Measurements from ENCODE around the gene WDFY4.

Gene WDFY4

DNA sequence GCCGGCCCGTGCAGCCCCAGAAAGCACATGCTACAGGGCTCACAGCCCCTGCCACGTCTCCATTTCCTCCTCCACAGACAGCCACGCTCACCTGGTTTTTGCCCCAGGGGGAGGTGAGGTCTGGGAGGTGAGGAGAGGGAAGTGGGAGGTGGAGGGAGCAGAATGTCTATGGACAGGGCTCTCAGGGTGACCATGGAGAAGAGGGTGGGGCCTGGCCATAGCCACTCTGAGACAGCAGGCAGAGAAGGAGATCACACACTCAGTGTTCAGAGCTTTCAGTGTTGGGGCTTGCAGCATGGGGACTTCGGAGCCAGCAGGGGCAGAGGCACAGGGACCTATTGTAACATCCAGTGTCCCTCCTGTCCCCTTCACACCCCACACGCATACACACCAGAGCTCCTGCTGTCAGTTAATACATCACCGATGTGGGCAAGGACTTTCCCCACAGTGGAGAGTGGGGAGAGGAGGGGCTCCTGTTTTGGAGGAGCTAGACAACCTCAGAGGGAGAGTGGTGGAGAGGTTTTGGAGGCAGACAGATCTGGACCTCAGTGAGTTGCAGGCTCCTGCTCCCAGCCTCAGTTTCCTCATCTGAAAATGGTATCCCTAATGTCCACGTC is 14.4 kb downstream of the WDFY4 start:
- Mint-ChIP-seq H3K9me3 (no peaks in the 10 kb centered on the region), H3K27me3 (peaks cover 30% of the 10 kb centered on the region), H3K36me3 (ENCODE audit: insufficient read depth) (peaks cover 4% of the 10 kb centered on the region), H3K27ac (ENCODE audit: low read depth) (no peak overlapping the region), H3K4me3 (no peak overlapping the region), H3K4me1 (no peaks in the 10 kb centered on the region)
- ATAC-seq (replicated peaks; ENCODE audit: extremely low read depth, poor library complexity, severe bottlenecking) (no peak), DNase-seq (ENCODE audit: low spot score in 2 of 2) (peak in 1 of 2 donors; percentile 5)

GRCh38 chr10:48700071-48700470 is 15.4 kb downstream of the WDFY4 start:
- ATAC-seq (replicated peaks; ENCODE audit: extremely low read depth, poor library complexity, severe bottlenecking) (no peak), DNase-seq (ENCODE audit: low spot score in 2 of 2) (no peak)
- H3K36me3 Mint-ChIP-seq (ENCODE audit: insufficient read depth) = peaks cover 4% of the 10 kb centered on the region
- H3K9me3 Mint-ChIP-seq = no peaks in the 10 kb centered on the region
- H3K4me1 Mint-ChIP-seq = no peaks in the 10 kb centered on the region
- H3K27me3 Mint-ChIP-seq = peaks cover 33% of the 10 kb centered on the region
- H3K4me3 Mint-ChIP-seq = no peak overlapping the region
- no peak overlapping the region for H3K27ac Mint-ChIP-seq (ENCODE audit: low read depth)

DNA sequence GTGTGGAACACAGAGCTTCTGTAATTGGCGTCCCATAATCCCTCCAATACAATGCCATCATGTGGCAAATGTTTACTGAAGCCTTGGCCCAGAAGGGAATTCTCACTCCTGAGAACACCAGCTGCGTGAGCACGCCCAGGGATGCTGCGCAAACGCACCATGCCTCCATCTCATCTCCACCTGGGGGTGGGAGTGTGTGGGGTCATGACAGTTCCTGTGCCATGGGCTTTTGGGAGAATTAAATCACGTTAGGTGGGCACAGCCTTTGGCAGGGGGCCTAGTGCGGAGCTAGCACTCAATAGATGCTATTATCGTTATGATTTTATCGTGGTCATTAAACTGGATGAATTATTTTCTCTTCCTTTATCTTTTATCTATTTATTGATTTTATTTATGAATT is 15.8 kb downstream of the WDFY4 start:
- no peaks in the 10 kb centered on the region for H3K9me3 Mint-ChIP-seq
- no peak overlapping the region for H3K27ac Mint-ChIP-seq (ENCODE audit: low read depth)
- no peak for DNase-seq (ENCODE audit: low spot score in 2 of 2)
- H3K4me1 Mint-ChIP-seq = no peaks in the 10 kb centered on the region
- peaks cover 4% of the 10 kb centered on the region for H3K36me3 Mint-ChIP-seq (ENCODE audit: insufficient read depth)
- H3K27me3 Mint-ChIP-seq = peaks cover 38% of the 10 kb centered on the region
- no peak overlapping the region for H3K4me3 Mint-ChIP-seq
- no peak for ATAC-seq (replicated peaks; ENCODE audit: extremely low read depth, poor library complexity, severe bottlenecking)

DNA sequence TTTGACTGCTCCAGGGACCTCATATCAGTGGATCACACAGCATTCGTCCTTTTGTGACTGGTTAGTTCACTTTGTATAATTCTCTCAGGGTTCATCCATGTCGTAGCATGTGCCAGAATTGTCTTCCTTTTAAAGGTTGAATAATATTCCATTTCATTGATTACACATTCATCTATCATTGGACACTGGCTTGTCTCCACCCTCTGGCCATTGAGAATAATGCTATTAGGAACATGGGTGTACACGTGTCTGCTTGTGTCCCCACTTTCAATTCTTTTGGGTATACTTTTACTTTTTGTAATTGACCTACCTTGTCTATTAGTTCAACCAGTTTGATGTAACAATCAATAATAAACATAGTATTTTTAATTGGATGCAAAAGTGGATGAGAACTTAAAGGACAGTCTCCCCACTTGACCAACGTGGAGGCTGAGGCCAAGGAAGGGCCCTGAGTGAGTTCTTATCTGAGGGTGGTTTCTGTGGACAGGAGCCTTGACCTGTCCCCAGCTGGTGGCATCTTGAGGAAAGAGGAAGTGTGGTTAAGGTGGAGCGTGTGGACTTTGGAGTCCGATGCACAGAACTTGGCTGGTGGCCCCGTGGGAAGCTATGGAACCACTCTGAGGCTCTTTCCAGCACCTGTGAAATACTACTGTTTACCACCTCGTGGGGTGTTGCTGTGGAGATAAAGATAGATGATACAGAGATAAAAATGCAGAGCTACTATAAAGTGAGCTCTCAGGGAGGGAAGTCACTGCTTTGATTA is 16.6 kb downstream of the WDFY4 start:
- ATAC-seq (replicated peaks; ENCODE audit: extremely low read depth, poor library complexity, severe bottlenecking) (no peak), DNase-seq (ENCODE audit: low spot score in 2 of 2) (no peak)
- H3K4me1 Mint-ChIP-seq = no peaks in the 10 kb centered on the region
- H3K27me3 Mint-ChIP-seq = peaks cover 42% of the 10 kb centered on the region
- H3K4me3 Mint-ChIP-seq = no peak overlapping the region
- H3K36me3 Mint-ChIP-seq (ENCODE audit: insufficient read depth) = peaks cover 2% of the 10 kb centered on the region
- no peak overlapping the region for H3K27ac Mint-ChIP-seq (ENCODE audit: low read depth)
- no peaks in the 10 kb centered on the region for H3K9me3 Mint-ChIP-seq

DNA sequence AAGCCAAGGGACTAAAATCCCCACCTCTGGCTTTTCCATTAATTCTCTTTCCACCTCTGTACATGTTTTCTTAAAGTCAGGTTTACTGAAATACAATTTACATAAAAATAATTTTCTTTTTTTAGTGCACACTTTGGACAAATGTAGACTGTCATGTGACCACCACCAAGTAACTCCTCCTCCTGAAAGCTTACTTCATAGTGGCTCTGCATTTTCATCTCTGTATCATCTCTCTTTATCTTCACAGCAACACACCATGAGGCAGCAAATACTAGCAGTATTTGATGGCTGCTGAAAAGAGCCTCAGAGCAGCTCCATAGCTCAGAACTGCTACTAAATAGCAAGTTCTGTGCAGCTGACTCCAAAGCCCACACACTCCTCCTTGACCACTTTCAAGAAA is 17.3 kb downstream of the WDFY4 start:
- Mint-ChIP-seq H3K4me3 (no peak overlapping the region), H3K36me3 (ENCODE audit: insufficient read depth) (peaks cover 2% of the 10 kb centered on the region), H3K27ac (ENCODE audit: low read depth) (no peak overlapping the region), H3K4me1 (no peaks in the 10 kb centered on the region), H3K27me3 (peaks cover 42% of the 10 kb centered on the region), H3K9me3 (no peaks in the 10 kb centered on the region)
- DNase-seq (ENCODE audit: low spot score in 2 of 2) (no peak), ATAC-seq (replicated peaks; ENCODE audit: extremely low read depth, poor library complexity, severe bottlenecking) (no peak)

DNA sequence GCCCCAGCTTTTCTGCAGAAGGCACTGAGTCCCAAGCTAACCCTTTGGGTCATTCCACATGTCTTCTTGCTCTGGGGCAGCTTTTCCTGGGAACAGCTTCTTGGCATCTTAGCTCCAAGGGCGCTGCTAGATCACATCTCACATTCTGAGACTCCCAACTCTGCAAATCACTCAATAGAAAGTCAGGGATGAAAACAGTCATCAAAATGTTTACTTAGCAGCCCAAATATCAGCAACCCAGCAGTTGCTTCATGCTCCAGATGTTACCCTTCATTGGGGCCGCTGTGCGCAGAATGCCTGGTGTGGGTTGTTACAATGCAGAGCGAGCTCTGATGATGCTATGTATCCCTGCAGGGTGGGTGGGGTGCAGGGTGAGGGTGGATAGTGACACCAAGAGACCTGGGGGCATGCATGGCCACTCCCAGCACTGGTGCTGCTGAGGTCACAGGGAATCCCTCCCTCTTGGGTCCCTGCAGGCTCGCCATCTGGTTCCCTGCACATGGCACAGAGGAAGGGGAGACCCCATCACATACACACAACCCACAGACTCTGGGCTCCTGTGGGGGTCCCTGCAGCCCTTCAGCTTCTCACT is 19.0 kb downstream of the WDFY4 start:
- Mint-ChIP-seq H3K27ac (ENCODE audit: low read depth) (no peak overlapping the region), H3K4me3 (no peak overlapping the region), H3K27me3 (peaks cover 35% of the 10 kb centered on the region), H3K9me3 (no peaks in the 10 kb centered on the region), H3K4me1 (no peaks in the 10 kb centered on the region), H3K36me3 (ENCODE audit: insufficient read depth) (peaks cover 2% of the 10 kb centered on the region)
- DNase-seq (ENCODE audit: low spot score in 2 of 2) (no peak), ATAC-seq (replicated peaks; ENCODE audit: extremely low read depth, poor library complexity, severe bottlenecking) (no peak)

GRCh38 chr10:48704156-48704555 is 19.5 kb downstream of the WDFY4 start:
- DNase-seq (ENCODE audit: low spot score in 2 of 2) (no peak), ATAC-seq (replicated peaks; ENCODE audit: extremely low read depth, poor library complexity, severe bottlenecking) (no peak)
- H3K4me3 Mint-ChIP-seq = no peak overlapping the region
- H3K4me1 Mint-ChIP-seq = no peaks in the 10 kb centered on the region
- peaks cover 2% of the 10 kb centered on the region for H3K36me3 Mint-ChIP-seq (ENCODE audit: insufficient read depth)
- H3K9me3 Mint-ChIP-seq = no peaks in the 10 kb centered on the region
- no peak overlapping the region for H3K27ac Mint-ChIP-seq (ENCODE audit: low read depth)
- peaks cover 33% of the 10 kb centered on the region for H3K27me3 Mint-ChIP-seq

- DNase-seq (ENCODE audit: low spot score in 2 of 2) (no peak), ATAC-seq (replicated peaks; ENCODE audit: extremely low read depth, poor library complexity, severe bottlenecking) (no peak)
- no peaks in the 10 kb centered on the region for H3K9me3 Mint-ChIP-seq
- H3K4me1 Mint-ChIP-seq = no peaks in the 10 kb centered on the region
- H3K4me3 Mint-ChIP-seq = no peak overlapping the region
- peaks cover 2% of the 10 kb centered on the region for H3K36me3 Mint-ChIP-seq (ENCODE audit: insufficient read depth)
- peaks cover 33% of the 10 kb centered on the region for H3K27me3 Mint-ChIP-seq
- no peak overlapping the region for H3K27ac Mint-ChIP-seq (ENCODE audit: low read depth)
Measured at GRCh38 chr10:48705401-48705938, 20.8 kb downstream of the WDFY4 start.

DNA sequence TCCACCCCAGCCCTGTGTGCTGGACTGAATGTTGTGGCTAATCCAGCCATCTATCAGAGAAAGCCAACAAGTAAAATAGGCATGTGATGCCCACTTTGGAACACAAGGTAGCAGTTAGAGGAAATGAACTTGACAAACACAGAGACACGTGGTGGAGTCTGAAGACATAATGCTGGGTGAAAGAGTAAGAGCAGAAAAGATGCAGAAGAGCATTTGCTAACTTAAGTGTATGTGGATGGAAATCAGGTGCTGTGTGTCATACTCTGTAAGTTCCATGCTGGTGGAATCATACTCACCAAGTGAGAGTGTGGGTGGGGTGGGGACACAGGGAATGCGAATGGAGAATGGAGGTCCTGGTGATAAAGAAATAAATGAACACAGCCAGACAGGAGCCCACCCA is 22.8 kb downstream of the WDFY4 start:
- Mint-ChIP-seq H3K4me3 (no peak overlapping the region), H3K27me3 (peaks cover 33% of the 10 kb centered on the region), H3K27ac (ENCODE audit: low read depth) (no peak overlapping the region), H3K36me3 (ENCODE audit: insufficient read depth) (no peaks in the 10 kb centered on the region), H3K9me3 (no peaks in the 10 kb centered on the region), H3K4me1 (no peaks in the 10 kb centered on the region)
- no peak for DNase-seq (ENCODE audit: low spot score in 2 of 2)
- no peak for ATAC-seq (replicated peaks; ENCODE audit: extremely low read depth, poor library complexity, severe bottlenecking)

GRCh38 chr10:48708144-48708543 is 23.5 kb downstream of the WDFY4 start:
- Mint-ChIP-seq H3K36me3 (ENCODE audit: insufficient read depth) (no peaks in the 10 kb centered on the region), H3K27ac (ENCODE audit: low read depth) (no peak overlapping the region), H3K27me3 (peaks cover 37% of the 10 kb centered on the region), H3K9me3 (no peaks in the 10 kb centered on the region), H3K4me1 (no peaks in the 10 kb centered on the region), H3K4me3 (no peak overlapping the region)
- DNase-seq (ENCODE audit: low spot score in 2 of 2) (no peak), ATAC-seq (replicated peaks; ENCODE audit: extremely low read depth, poor library complexity, severe bottlenecking) (no peak)

DNA sequence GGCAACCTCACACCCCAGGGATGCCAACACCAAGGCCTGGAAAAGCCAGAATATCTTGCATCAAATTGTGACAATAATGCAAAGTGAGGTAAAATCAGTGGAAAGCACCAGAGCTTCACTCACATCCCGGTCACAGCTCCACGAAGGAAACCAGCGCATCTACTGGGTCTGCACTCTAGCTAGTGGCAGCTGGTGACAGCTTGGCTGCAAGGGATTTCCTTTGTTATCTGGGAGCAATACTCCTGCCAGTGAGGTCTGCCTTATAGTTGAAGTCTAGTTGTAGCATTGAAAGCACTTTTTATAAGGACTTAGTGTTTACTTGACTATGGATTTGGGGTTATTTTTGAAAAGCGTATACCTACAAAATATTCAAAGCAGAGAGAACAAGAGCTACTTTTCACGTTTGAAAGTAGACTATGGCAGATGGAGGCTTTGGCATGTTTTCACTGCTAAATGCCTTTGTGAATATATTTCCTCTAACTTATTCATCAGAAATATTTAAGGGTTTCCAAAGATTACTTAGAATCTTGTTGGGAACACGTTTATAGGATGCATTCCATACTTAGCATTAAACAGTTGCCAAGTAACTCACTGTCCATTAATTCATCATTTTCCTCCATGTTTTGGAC is 26.1 kb downstream of the WDFY4 start:
- H3K9me3 Mint-ChIP-seq = peaks cover 8% of the 10 kb centered on the region

GRCh38 chr10:48711830-48712229 is 27.2 kb downstream of the WDFY4 start:
- no peak for DNase-seq (ENCODE audit: low spot score in 2 of 2)
- Mint-ChIP-seq H3K27ac (ENCODE audit: low read depth) (no peak overlapping the region), H3K36me3 (ENCODE audit: insufficient read depth) (no peaks in the 10 kb centered on the region), H3K4me3 (no peak overlapping the region), H3K4me1 (no peaks in the 10 kb centered on the region), H3K9me3 (peaks cover 8% of the 10 kb centered on the region), H3K27me3 (peaks cover 22% of the 10 kb centered on the region)
- ATAC-seq (replicated peaks; ENCODE audit: extremely low read depth, poor library complexity, severe bottlenecking) = no peak

More for the DNA sequence above, 26.1 kb downstream of the WDFY4 start:
- Mint-ChIP-seq H3K27ac (ENCODE audit: low read depth) (no peak overlapping the region), H3K4me1 (no peaks in the 10 kb centered on the region), H3K4me3 (no peak overlapping the region), H3K27me3 (peaks cover 32% of the 10 kb centered on the region), H3K36me3 (ENCODE audit: insufficient read depth) (no peaks in the 10 kb centered on the region)
- no peak for DNase-seq (ENCODE audit: low spot score in 2 of 2)
- no peak for ATAC-seq (replicated peaks; ENCODE audit: extremely low read depth, poor library complexity, severe bottlenecking)
